COLO668 (cell line): Measurements from ENCODE around the gene BAG2.
A peak's percentile ranks its signal among the peaks of the same experiment; 100 is the strongest.

Source experiments
- DNase-seq: peaks from one replicate; lab custom pipeline; 2025; ENCODE audit not compliant: unreplicated experiment; lab: John Stamatoyannopoulos, UW

BAG2 gene

DNA sequence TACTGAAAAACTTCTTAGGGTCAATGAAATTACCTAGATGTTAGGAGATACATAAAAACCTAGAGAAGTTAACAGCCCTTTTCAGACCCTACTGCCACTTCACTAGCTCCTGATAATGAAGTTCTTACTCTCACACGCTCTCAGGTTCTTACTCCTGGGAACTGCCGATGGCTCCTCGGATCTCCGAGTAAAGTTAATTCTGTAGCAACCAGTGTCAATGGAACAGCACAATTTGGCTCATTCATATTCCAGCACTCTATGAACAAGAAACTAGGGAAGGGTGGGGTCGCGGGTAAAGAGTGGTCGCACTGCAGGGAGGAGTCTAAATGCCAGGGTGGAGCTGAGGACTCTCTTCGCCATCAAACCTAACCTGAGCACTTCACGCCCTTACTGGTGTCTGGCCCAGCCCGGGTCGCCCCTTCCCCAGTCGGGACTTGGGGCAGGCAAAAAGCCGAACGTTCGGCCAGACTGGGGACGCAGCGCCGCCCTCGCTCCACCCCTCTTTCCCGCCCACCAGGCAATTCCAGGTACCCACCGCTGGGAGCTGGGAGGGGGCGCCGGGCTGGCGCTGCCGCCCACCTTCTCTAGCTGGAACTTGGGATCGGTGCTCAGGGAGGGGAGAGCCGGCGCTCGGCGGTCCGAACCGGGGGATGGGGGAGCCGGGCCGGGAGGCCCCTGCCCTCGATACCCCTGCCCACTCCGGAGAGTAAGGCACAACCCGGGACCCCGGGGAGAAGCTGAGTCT is 49.2 kb downstream of the BAG2 start:
- DNase-seq = peak; percentile 31

DNA sequence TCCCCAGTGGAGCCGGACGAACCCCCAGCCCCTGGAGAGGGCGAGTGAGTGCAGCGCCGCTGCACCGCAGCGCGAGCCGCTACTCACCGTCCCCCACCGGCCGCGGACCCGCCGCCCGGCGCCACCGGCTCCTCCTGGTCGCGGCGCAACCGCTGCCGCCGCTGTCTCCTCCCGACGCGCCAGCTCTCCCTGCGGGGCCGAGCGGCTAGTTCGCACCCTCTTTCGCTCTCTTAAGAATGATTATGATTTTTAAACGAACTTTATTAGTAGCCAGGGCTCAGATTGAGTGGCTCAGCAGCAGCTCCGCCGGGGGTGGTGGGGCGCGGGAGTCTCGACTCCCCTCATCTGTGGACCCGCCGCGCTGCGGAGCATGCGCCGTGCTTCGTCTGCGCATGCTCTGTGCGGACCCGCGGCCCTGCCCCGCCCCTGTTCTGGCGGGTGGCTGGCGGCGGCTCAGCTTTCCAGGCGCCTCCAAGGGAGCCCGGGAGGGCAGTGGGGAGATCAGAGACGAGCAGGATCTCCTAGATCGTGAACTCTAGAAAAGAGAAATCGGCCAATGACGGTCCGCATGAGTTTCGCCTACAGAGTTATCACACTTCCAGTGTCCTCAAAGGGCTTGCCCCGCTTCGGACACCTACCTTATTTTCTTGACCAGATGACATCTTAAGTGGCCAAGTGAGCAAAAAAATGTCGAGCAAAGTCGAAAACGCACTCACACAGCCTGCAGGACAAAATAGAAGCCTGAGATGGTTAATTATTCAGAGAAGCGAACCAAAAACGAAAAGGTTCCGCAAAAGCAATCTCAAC is 50.0 kb downstream of the BAG2 start, which contains the start of gene RAB23:
Gene RAB23, minus strand, starts transcription at position 372 of the 807 bp plus-strand sequence. CDS start 11,927 bp downstream, outside the sequence.
- peak; percentile 82 for DNase-seq

DNA sequence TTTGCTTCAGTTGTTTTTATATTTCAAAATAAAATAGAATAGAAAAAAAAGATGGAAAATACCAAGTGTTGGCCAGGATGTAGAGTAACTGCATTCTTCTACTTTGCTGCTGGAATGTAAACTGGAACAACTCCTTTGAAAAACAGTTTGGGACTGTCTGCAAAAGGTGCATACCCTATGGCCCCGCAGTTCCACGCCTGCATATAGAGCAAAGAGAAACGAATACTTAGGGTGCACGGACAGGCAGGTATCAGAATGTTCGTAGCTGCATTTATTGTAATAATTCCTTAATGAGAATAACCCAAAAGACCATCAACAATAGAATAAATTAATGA is 50.6 kb downstream of the BAG2 start:
- DNase-seq = no peak

DNA sequence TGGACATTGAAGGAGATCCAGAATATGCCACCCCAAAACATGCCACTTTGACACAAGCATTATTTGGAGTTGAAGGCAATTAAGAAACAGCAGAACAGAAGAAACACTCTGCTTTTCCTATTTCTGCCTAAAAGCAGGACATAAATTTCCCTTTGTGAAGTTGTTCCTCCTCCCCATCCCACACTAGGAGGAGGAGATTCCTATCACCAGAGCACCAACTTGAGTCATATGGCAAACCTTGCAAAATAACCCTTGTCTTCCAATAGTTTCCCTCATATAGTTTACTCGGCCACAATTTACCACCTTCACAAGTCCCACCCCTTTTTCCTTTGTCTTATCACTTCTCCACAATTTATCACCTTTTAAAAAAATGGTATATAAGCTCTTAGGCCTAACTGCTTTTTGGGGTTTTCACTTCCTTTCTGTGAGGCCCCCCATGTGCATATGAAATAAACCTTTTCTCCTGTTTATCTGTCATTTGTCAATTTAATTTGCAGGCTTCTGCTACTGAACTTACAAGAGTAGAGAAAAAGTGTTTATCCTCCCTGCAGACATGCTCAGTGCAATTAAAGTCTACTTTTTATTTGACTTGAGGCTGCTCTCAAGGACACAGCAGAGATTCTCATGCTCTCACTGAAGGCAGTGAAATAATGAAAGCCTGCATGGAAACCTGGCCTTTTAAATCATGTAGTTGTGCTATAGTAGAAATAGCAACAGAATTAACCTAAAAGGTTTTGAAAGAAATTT is 52.8 kb downstream of the BAG2 start:
- DNase-seq = no peak

DNA sequence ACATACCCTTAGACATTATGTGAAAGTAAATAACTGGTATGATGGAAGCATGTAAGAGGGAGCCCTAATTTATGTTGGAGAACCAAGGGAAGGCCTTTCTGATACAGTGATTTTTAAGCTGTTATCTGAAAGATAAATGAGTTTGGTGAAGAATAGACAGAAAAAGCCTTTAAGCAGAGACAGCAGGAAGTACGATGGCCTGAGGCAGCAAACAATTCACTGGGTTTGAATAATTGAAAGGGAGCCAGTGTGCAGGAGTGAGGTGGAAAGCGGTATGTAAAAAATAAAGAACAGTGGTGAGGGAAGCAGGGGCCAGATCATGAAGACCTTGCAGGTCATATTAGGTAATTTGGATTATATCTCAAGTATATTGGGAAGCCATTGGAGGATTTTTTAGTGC is 54.1 kb downstream of the BAG2 start:
- DNase-seq = no peak
